OCI-LY3 (cell line): ENCODE results near the gene ARL3.
"Not testable (repeated sequence)": the region's sequence is repeated elsewhere in the genome, so short reads cannot be mapped to it uniquely, and the experiment has no call there.

Experiments
- CTCF ChIP-seq: fragments of 200-600, 300-600 bp; sonication (generic); IDR thresholded peaks from 2 replicates; pipeline ENCODE4 v1.5.1; 2014; ENCODE audit warnings: antibody characterized with exemption, low read length, low read depth
- EZH2phosphoT487 ChIP-seq: fragments of 200-600 bp; shearing (Covaris generic); IDR thresholded peaks from 2 replicates; pipeline ENCODE4 v1.6.1; 2018; ENCODE audit warnings: antibody characterized with exemption, mixed run types, low read depth

- TF ChIP-seq CTCF, EZH2phosphoT487: not testable (repeated sequence)
These were observed 28.1 kb upstream of the ARL3 start for GRCh38 chr10:102742313-102742712.
